PC-3 (cell line): Measurements from ENCODE around the gene MCF2L2. TPM values are rescaled to one million over a fixed set of nuclear protein-coding genes. Genes with fewer than 3 reads are reported as not detected.

Experiments used
- ATAC-seq: fragments of 200-7000 bp; cut with Tn5 transposase; 2 replicates; pipeline ENCODE4 v1.9.1; 2020; ENCODE audit warnings: mild to moderate bottlenecking, moderate library complexity
- BruUV-seq: library from RNA; stranded (reverse); fragments of 400-500 nt; replicated peaks from 2 replicates; lab custom pipeline; 2021; lab: Mats Ljungman, UMichigan
- CTCF ChIA-PET: fragments of 300-600 bp; sonication (Branson Sonifier 250); formaldehyde crosslinking; loops from one replicate; lab custom pipeline; 2022; ENCODE audit warnings: antibody characterized with exemption; lab: Charles Lee
- POLR2A ChIA-PET: fragments of 300-600 bp; sonication (Branson Sonifier 250); formaldehyde crosslinking; loops from one replicate; lab custom pipeline; 2022; ENCODE audit warnings: antibody characterized with exemption; ENCODE audit not compliant: unreplicated experiment; lab: Charles Lee
- DNase-seq: peaks from one replicate; pipeline ENCODE4 v3.0.0-alpha.2; 2015
- H2AFZ ChIP-seq: fragments of 300-600 bp; sonication (generic); 2 replicates; pipeline ENCODE4 v1.6.0; 2016; ENCODE audit warnings: antibody characterized with exemption, low read length
- H3F3A ChIP-seq: fragments of 300-600 bp; sonication (generic); one replicate; pipeline ENCODE4 v1.6.0; 2017; ENCODE audit warnings: antibody characterized with exemption, low read length, control low read depth, mild to moderate bottlenecking; ENCODE audit not compliant: unreplicated experiment
- H3K27ac ChIP-seq: fragments of 300-600 bp; sonication (generic); 2 replicates; pipeline ENCODE4 v1.5.1; 2016; ENCODE audit warnings: mild to moderate bottlenecking, low read length
- H3K27me3 ChIP-seq: fragments of 300-600 bp; sonication (generic); 2 replicates; pipeline ENCODE4 v1.6.1; 2016; ENCODE audit warnings: low read length, mixed read lengths
- H3K36me3 ChIP-seq: fragments of 300-600 bp; sonication (generic); 2 replicates; pipeline ENCODE4 v1.6.1; 2016; ENCODE audit warnings: low read depth, mixed run types, low read length, mixed read lengths
- H3K4me1 ChIP-seq: fragments of 300-600 bp; sonication (generic); 2 replicates; pipeline ENCODE4 v1.5.1; 2016; ENCODE audit warnings: low read length; ENCODE audit not compliant: insufficient read depth
- H3K4me2 ChIP-seq: fragments of 300-600 bp; sonication (generic); 2 replicates; pipeline ENCODE4 v1.6.0; 2016; ENCODE audit warnings: low read length
- H3K4me3 ChIP-seq: fragments of 300-600 bp; sonication (generic); 2 replicates; pipeline ENCODE4 v1.5.1; 2016; ENCODE audit warnings: mild to moderate bottlenecking, low read length, mixed read lengths
- H3K79me2 ChIP-seq: fragments of 300-600 bp; sonication (generic); 2 replicates; pipeline ENCODE4 v1.6.1; 2017; ENCODE audit warnings: low read length, mixed read lengths
- H3K9ac ChIP-seq: fragments of 300-600 bp; sonication (generic); 2 replicates; pipeline ENCODE4 v1.6.0; 2016; ENCODE audit warnings: mild to moderate bottlenecking, low read length
- H3K9me2 ChIP-seq: fragments of 300-600 bp; sonication (generic); replicated peaks from 2 replicates; pipeline ENCODE4 v1.6.1; 2016; ENCODE audit warnings: mixed run types, low read length, mixed read lengths
- H3K9me3 ChIP-seq: fragments of 300-600 bp; sonication (generic); 2 replicates; pipeline ENCODE4 v1.6.1; 2016; ENCODE audit warnings: low read length, mixed read lengths
- H4K20me1 ChIP-seq: fragments of 300-600 bp; sonication (generic); 2 replicates; pipeline ENCODE4 v1.6.1; 2016; ENCODE audit warnings: low read length, mixed read lengths
- EZH2 ChIP-seq: fragments of 300-600 bp; sonication (generic); IDR thresholded peaks from one replicate; pipeline ENCODE4 v1.6.1; 2017; ENCODE audit warnings: antibody characterized with exemption, mild to moderate bottlenecking, low read length; ENCODE audit not compliant: unreplicated experiment
- EZH2phosphoT487 ChIP-seq: fragments of 300-600 bp; sonication (generic); IDR thresholded peaks from 2 replicates; pipeline ENCODE4 v1.6.1; 2018; ENCODE audit warnings: mild to moderate bottlenecking, antibody characterized with exemption, low read length, borderline replicate concordance
- intact Hi-C: fragments of 100-400 bp; cut with micrococcal nuclease; formaldehyde crosslinking; loops from 2 replicates; pipeline ENCODE4 v1.9.0; 2023
- total RNA-seq: library from RNA; depleted of rRNA; stranded (reverse); fragments of >200 nt; gene quantifications from 2 replicates; pipeline ENCODE4 v1.2.3, GENCODE V29; 2014
- TF ChIP-seq, protein P1 (sequence below): fragments of 300-600 bp; sonication (generic); conservative IDR thresholded peaks from 2 replicates; pipeline ENCODE4 v1.5.1; 2017; ENCODE audit warnings: antibody characterized with exemption, low read depth, mild to moderate bottlenecking, low read length

The MCF2L2 gene
- total RNA-seq, 1 experiment from 2014 or later = 3.6 TPM

DNA sequence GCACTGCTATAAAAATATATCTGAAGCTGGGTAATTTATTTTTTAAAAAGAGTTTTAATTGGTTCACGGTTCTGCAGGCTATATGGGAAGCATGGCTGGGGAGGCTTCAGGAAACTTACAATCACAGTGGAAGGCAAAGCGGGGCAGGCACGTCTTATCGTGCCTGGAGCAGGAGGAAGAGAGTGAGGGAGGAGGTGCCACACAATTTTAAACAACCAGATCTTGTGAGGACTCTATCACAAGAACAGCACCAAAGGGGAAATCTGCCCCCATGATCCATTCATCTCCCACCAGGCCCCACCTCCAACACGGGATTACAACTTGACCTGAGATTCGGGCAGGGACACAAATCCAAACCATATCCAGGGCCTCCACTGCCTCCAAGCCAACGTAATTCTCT, 75.0 kb downstream of the MCF2L2 start:
- Histone ChIP-seq H3K9me2 (no peaks in the 10 kb centered on the region), H3K27me3 (no peaks in the 10 kb centered on the region), H2AFZ (no peak overlapping the region), H3K79me2 (no peaks in the 10 kb centered on the region), H3K36me3 (no peaks in the 10 kb centered on the region), H3K4me3 (no peak overlapping the region), H3K4me2 (no peak overlapping the region), H3K4me1 (no peaks in the 10 kb centered on the region), H3K27ac (no peak overlapping the region), H3K9ac (no peak overlapping the region), H3F3A (no peaks in the 10 kb centered on the region), H4K20me1 (no peaks in the 10 kb centered on the region), H3K9me3 (no peaks in the 10 kb centered on the region)
- ChIA-PET POLR2A (no interaction called here), CTCF (no interaction called here)
- ATAC-seq (no peak), DNase-seq (no peak)
- intact Hi-C loops = no loop called here
- no TSS peak for BruUV-seq
- TF ChIP-seq EZH2phosphoT487 (no peak), EZH2 (no peak)
- TF ChIP-seq, protein P1, sequence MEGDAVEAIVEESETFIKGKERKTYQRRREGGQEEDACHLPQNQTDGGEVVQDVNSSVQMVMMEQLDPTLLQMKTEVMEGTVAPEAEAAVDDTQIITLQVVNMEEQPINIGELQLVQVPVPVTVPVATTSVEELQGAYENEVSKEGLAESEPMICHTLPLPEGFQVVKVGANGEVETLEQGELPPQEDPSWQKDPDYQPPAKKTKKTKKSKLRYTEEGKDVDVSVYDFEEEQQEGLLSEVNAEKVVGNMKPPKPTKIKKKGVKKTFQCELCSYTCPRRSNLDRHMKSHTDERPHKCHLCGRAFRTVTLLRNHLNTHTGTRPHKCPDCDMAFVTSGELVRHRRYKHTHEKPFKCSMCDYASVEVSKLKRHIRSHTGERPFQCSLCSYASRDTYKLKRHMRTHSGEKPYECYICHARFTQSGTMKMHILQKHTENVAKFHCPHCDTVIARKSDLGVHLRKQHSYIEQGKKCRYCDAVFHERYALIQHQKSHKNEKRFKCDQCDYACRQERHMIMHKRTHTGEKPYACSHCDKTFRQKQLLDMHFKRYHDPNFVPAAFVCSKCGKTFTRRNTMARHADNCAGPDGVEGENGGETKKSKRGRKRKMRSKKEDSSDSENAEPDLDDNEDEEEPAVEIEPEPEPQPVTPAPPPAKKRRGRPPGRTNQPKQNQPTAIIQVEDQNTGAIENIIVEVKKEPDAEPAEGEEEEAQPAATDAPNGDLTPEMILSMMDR = no peak

DNA sequence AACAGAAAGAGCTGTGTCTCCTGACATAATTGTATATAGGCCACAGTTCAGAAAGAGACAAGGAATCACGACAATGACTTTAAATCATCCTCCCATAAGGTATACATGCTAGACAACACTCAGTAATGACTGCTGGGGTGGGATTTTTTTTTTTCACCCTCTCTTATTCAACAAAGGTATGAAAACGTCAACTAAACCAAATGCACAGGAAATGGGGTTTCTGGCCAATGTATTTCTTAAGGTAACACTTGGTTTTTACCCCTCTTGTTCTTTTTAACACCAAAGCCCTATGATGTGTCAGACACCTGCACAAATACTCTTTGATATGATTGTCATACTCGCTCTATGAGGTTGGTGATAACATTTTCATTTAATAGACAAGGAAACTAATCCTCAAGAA, 78.3 kb downstream of the MCF2L2 start:
- H3K79me2 ChIP-seq = no peaks in the 10 kb centered on the region
- H3K4me1 ChIP-seq = no peaks in the 10 kb centered on the region
- POLR2A ChIA-PET = no interaction called here
- no peaks in the 10 kb centered on the region for H4K20me1 ChIP-seq
- H3K27ac ChIP-seq = no peak overlapping the region
- H3K36me3 ChIP-seq = no peaks in the 10 kb centered on the region
- H3K4me3 ChIP-seq = no peak overlapping the region
- TF ChIP-seq EZH2phosphoT487 = no peak
- TF ChIP-seq, protein P1 = no peak
- no peak for TF ChIP-seq EZH2
- ATAC-seq = no peak
- no peaks in the 10 kb centered on the region for H3K9me2 ChIP-seq
- no peaks in the 10 kb centered on the region for H3K9me3 ChIP-seq
- no peaks in the 10 kb centered on the region for H3F3A ChIP-seq
- H2AFZ ChIP-seq = no peak overlapping the region
- H3K4me2 ChIP-seq = no peak overlapping the region
- no peaks in the 10 kb centered on the region for H3K27me3 ChIP-seq
- no peak overlapping the region for H3K9ac ChIP-seq
- intact Hi-C loops = no loop called here
- no peak for DNase-seq
- BruUV-seq = no TSS peak
- CTCF ChIA-PET = no interaction called here

DNA sequence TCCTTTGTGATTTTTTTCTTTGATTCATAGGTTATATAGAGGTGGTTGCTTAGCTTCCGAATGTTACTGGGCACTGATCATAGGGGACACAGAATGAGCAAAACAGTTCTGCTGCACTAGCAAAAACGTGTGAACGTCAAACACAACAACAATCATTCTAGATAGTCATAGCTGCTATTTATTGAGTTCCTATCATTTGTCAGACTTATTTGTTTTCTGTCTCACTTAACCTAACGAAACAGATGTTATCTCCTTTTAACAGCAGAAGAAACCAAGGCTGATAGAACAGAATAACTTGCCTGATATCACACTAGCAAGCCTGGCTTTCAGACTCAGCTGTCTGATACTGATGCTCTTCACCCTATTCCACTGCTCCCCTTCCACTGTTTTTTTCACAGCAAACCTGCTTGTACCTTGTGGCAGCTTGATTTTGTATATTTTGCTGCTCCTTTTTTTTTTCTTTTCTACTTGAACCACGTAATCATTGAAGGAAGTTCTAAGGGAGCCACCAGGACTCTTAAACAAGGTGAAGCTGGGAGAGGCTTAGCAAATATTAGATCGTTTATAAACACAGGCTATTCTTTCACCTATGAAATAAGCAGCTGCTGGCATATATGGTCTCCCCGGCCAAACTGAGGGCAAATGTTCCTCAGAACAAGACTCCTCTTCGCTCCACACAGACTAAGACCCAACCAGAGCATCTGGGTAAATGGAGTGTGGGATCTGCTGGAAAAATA, 78.8 kb downstream of the MCF2L2 start:
- Histone ChIP-seq H2AFZ (no peak overlapping the region), H3K9me2 (no peaks in the 10 kb centered on the region)
- CTCF ChIA-PET = interaction anchor here (0.6 kb wide), 1 partner anchor 115 kb away, joined by 4 read pairs; no protein-coding TSS in a partner anchor

More for the DNA sequence above, 78.8 kb downstream of the MCF2L2 start:
- intact Hi-C loops = no loop called here
- Histone ChIP-seq H4K20me1 (no peaks in the 10 kb centered on the region), H3K79me2 (no peaks in the 10 kb centered on the region), H3K4me3 (no peak overlapping the region), H3K9ac (no peak overlapping the region), H3F3A (no peaks in the 10 kb centered on the region), H3K9me3 (no peaks in the 10 kb centered on the region), H3K4me2 (no peak overlapping the region), H3K27ac (no peak overlapping the region), H3K36me3 (no peaks in the 10 kb centered on the region), H3K4me1 (no peaks in the 10 kb centered on the region), H3K27me3 (no peaks in the 10 kb centered on the region)
- POLR2A ChIA-PET = no interaction called here
- DNase-seq = no peak
- BruUV-seq = no TSS peak
- ATAC-seq = no peak
- TF ChIP-seq EZH2 (no peak), EZH2phosphoT487 (no peak)
- TF ChIP-seq, protein P1 = no peak
